Hepatocyte (in vitro differentiated cells): Measurements from ENCODE around the gene WDFY2. TPM values are rescaled to one million over a fixed set of nuclear protein-coding genes. Genes with fewer than 3 reads are reported as not detected.

Experiments
- DNase-seq: peaks from one replicate; pipeline ENCODE4 v3.0.0-alpha.2; 2016; ENCODE audit warnings: low spot score
- H2AFZ ChIP-seq: fragments of 200-600 bp; sonication (generic); 2 replicates; pipeline ENCODE4 v1.6.0; 2016; ENCODE audit warnings: antibody characterized with exemption, mild to moderate bottlenecking
- H3K27ac ChIP-seq: fragments of 200-600 bp; sonication (generic); 2 replicates; pipeline ENCODE4 v1.5.1; 2016; ENCODE audit warnings: mild to moderate bottlenecking
- H3K27me3 ChIP-seq: fragments of 200-600 bp; sonication (generic); 2 replicates; pipeline ENCODE4 v1.6.1; 2016
- H3K36me3 ChIP-seq: fragments of 200-600 bp; sonication (generic); replicated peaks from 2 replicates; pipeline ENCODE4 v1.5.1; 2016; ENCODE audit warnings: low read depth; ENCODE audit not compliant: insufficient read depth
- H3K4me1 ChIP-seq: fragments of 200-600 bp; sonication (generic); 2 replicates; pipeline ENCODE4 v1.5.1; 2016; ENCODE audit warnings: mild to moderate bottlenecking, moderate library complexity; ENCODE audit not compliant: insufficient read depth
- H3K4me2 ChIP-seq: fragments of 200-600 bp; sonication (generic); 2 replicates; pipeline ENCODE4 v1.6.0; 2016
- H3K4me3 ChIP-seq: fragments of 200-600 bp; sonication (generic); 2 replicates; pipeline ENCODE4 v1.5.1; 2016; ENCODE audit warnings: mild to moderate bottlenecking
- H3K79me2 ChIP-seq: fragments of 200-600 bp; sonication (generic); 2 replicates; pipeline ENCODE4 v1.6.0; 2017; ENCODE audit warnings: mild to moderate bottlenecking
- H3K9me2 ChIP-seq: fragments of 200-600 bp; sonication (generic); replicated peaks from 2 replicates; pipeline ENCODE4 v1.6.0; 2017; ENCODE audit warnings: mild to moderate bottlenecking; ENCODE audit not compliant: insufficient read depth
- H3K9me3 ChIP-seq: fragments of 200-600 bp; sonication (generic); 2 replicates; pipeline ENCODE4 v1.5.1; 2016; ENCODE audit warnings: low read depth, mild to moderate bottlenecking
- H4K20me1 ChIP-seq: fragments of 200-600 bp; sonication (generic); 2 replicates; pipeline ENCODE4 v1.6.0; 2016; ENCODE audit warnings: mild to moderate bottlenecking; ENCODE audit not compliant: insufficient read depth, poor library complexity, severe bottlenecking
- CTCF ChIP-seq: fragments of 200-600 bp; sonication (generic); IDR thresholded peaks from 2 replicates; pipeline ENCODE4 v1.5.1; 2016; ENCODE audit warnings: antibody characterized with exemption, mild to moderate bottlenecking; ENCODE audit not compliant: poor library complexity
- EZH2 ChIP-seq: fragments of 200-600 bp; sonication (generic); IDR thresholded peaks from 2 replicates; pipeline ENCODE4 v1.6.1; 2016; ENCODE audit warnings: antibody characterized with exemption, mild to moderate bottlenecking, borderline replicate concordance
- EZH2phosphoT487 ChIP-seq: fragments of 200-600 bp; sonication (generic); IDR thresholded peaks from one replicate; pipeline ENCODE4 v1.6.1; 2018; ENCODE audit warnings: antibody characterized with exemption, mild to moderate bottlenecking, low read depth, moderate library complexity; ENCODE audit not compliant: unreplicated experiment, severe bottlenecking
- WGBS: methylation state at CpG from one replicate; pipeline ENCODE4 v1.1.6; 2016; ENCODE audit warnings: low lambda C conversion rate; ENCODE audit errors: missing lambda C conversion rate; 5-methylcytosine and 5-hydroxymethylcytosine counted together
- polyA plus RNA-seq: library from polyadenylated mRNA; unstranded; fragments of >200 nt; fragmentation: Nextera tagmentation; extraction: Ambion mirVana; gene quantifications from 2 replicates; pipeline ENCODE4 v1.2.1, GENCODE V29; 2016
- total RNA-seq: library from RNA; depleted of rRNA; stranded (reverse); fragments of >200 nt; gene quantifications from 2 replicates; pipeline ENCODE4 v1.2.3, GENCODE V29; 2014

WDFY2 gene
- total and polyA plus RNA-seq, 2 experiments from 2014 or later = 9.0 to 9.1 TPM

GRCh38 chr13:51628059-51628852 lies 44.0 kb downstream of the WDFY2 start:
- Histone ChIP-seq H3K27me3 (no peaks in the 10 kb centered on the region), H3K36me3 (no peaks in the 10 kb centered on the region), H3K27ac (no peak overlapping the region), H3K4me3 (no peak overlapping the region), H3K9me2 (no peaks in the 10 kb centered on the region), H3K4me1 (peaks cover 3% of the 10 kb centered on the region), H3K79me2 (peaks cover 19% of the 10 kb centered on the region), H3K9me3 (no peaks in the 10 kb centered on the region), H3K4me2 (no peak overlapping the region), H4K20me1 (no peaks in the 10 kb centered on the region), H2AFZ (no peak overlapping the region)
- WGBS = 87% methylated on average over 21 of the region's 21 CpGs
- no peak for DNase-seq
- no peak for TF ChIP-seq EZH2
- TF ChIP-seq CTCF = no peak
- TF ChIP-seq EZH2phosphoT487 = no peak

GRCh38 chr13:51629491-51630287 lies 45.4 kb downstream of the WDFY2 start:
- H3K79me2 ChIP-seq = peaks cover 16% of the 10 kb centered on the region
- TF ChIP-seq EZH2phosphoT487 (no peak), CTCF (no peak), EZH2 (no peak)
- WGBS = 88% methylated on average over 2 of the region's 2 CpGs
- H3K36me3 ChIP-seq = no peaks in the 10 kb centered on the region
- H3K9me2 ChIP-seq = no peaks in the 10 kb centered on the region
- DNase-seq = no peak
- no peaks in the 10 kb centered on the region for H3K9me3 ChIP-seq
- H4K20me1 ChIP-seq = no peaks in the 10 kb centered on the region
- H3K4me3 ChIP-seq = no peak overlapping the region
- no peak overlapping the region for H3K27ac ChIP-seq
- H3K4me2 ChIP-seq = no peak overlapping the region
- H2AFZ ChIP-seq = no peak overlapping the region
- H3K27me3 ChIP-seq = no peaks in the 10 kb centered on the region
- peaks cover 6% of the 10 kb centered on the region for H3K4me1 ChIP-seq

- WGBS = 92% methylated on average over 2 of the region's 2 CpGs
- H4K20me1 ChIP-seq = no peaks in the 10 kb centered on the region
- no peak overlapping the region for H3K27ac ChIP-seq
- H3K9me3 ChIP-seq = no peaks in the 10 kb centered on the region
- H3K79me2 ChIP-seq = peaks cover 20% of the 10 kb centered on the region
- no peak overlapping the region for H3K4me2 ChIP-seq
- no peaks in the 10 kb centered on the region for H3K36me3 ChIP-seq
- no peak overlapping the region for H3K4me3 ChIP-seq
- no peaks in the 10 kb centered on the region for H3K27me3 ChIP-seq
- DNase-seq = no peak
- no peak overlapping the region for H2AFZ ChIP-seq
- peaks cover 7% of the 10 kb centered on the region for H3K4me1 ChIP-seq
- H3K9me2 ChIP-seq = no peaks in the 10 kb centered on the region
- TF ChIP-seq EZH2phosphoT487 = no peak
- TF ChIP-seq CTCF = no peak
- TF ChIP-seq EZH2 = no peak
These were observed 46.0 kb downstream of the WDFY2 start for GRCh38 chr13:51630288-51630615.
